Mononuclear cell (primary cell): ENCODE measurements around the gene ULK1. TPM values are rescaled to one million over a fixed set of nuclear protein-coding genes. Genes with fewer than 3 reads are reported as not detected.
"Not testable (repeated sequence)": the region's sequence is repeated elsewhere in the genome, so short reads cannot be mapped to it uniquely, and the experiment has no call there.

Experiments used
- H3K27me3 ChIP-seq: 2 replicates; pipeline ENCODE4 v1.6.0; 2011; ENCODE audit warnings: low read length, control low read depth; ENCODE audit not compliant: insufficient read depth
- H3K4me1 ChIP-seq: 2 replicates; pipeline ENCODE4 v1.5.1; 2011; ENCODE audit warnings: mild to moderate bottlenecking, low read length, control low read depth; ENCODE audit not compliant: insufficient read depth
- H3K4me3 ChIP-seq: 2 replicates; pipeline ENCODE4 v1.5.1; 2011; ENCODE audit warnings: mild to moderate bottlenecking, low read length, moderate library complexity
- H3K9me3 ChIP-seq: 2 replicates; pipeline ENCODE4 v1.5.1; 2011; ENCODE audit warnings: low read depth, mild to moderate bottlenecking, control low read depth, low read length
- total RNA-seq: library from RNA; depleted of rRNA; stranded (reverse); fragments of >200 nt; gene quantifications from one replicate; pipeline ENCODE4 v1.2.3, GENCODE V29; 2012

The ULK1 gene
- total RNA-seq, 1 donor, result 25.8 TPM

DNA sequence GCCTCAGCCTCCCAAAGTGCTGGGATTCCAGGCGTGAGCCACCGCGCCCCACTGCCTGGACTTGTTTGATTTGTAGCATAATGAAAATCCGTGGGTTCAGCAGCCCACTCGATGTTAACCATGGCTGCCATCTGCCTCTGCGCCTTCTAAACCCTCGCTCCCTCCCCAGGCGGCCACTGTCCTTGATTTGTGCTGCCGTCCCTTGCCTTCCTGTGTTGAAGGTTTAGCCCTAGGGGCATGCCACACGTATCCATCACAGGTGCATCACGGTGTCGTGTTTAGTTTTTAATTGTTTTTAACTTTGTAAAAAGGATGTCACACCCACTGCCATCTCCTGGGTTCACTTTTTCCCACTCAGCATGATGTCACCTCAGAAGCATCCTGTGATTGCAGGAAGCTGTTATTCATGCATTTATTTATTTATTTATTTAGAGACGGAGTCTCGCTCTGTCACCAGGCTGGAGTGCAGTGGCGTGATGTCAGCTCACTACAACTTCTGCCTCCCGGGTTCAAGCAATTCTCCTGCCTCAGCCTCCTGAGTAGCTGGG is 24.5 kb upstream of the ULK1 start:
- Histone ChIP-seq H3K9me3 (no peaks in the 10 kb centered on the region), H3K4me1 (peaks cover 45% of the 10 kb centered on the region), H3K4me3 (no peak overlapping the region), H3K27me3 (no peaks in the 10 kb centered on the region)

- Histone ChIP-seq H3K4me3 (no peak overlapping the region), H3K9me3 (no peaks in the 10 kb centered on the region), H3K27me3 (no peaks in the 10 kb centered on the region), H3K4me1 (peaks cover 51% of the 10 kb centered on the region)
Observed at GRCh38 chr12:131871677-131872076, 22.7 kb upstream of the ULK1 start.

DNA sequence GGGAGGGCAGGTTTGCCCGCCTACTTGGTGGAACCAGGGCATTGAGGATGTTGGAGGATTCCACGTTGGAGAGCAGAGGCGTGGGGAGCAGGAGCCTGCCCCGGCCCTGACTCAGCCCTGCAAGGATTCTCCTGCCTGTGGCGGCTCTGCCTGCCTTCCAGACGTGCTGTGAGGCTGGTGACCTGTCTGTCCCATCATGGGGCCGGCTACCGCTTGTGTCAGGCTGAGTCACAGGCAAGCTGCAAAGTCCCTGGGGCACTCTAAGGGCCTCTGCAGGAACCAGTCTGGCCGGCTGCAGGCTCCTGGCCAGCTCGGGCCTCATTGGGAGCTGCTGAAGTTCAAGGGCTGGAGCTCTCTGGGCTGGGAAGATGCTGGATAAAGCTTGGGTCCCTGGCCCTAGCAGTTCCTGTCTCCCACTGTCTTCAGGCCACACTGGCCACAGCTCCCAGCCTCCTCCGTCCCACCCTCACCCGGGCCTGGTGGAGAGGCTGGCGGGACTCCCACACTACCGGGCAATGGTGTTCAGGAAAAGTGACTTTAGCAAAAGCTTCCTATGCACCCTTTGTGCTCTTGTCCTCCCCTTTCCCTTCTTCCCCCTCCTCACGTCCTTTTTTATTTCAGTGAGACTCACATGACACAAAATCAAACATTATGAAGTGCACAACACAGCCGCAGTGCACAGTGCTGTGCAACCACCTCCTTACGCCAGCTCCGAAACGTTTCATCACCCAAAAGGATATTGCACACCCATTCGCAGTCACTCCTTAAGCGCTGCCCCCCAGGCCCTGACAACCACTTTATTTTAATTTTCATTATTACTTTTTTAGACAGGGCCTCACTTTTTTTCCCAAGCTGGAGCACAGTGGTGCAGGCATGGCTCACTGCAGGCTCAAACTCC is 22.0 kb upstream of the ULK1 start:
- Histone ChIP-seq H3K27me3 (no peaks in the 10 kb centered on the region), H3K4me1 (peaks cover 53% of the 10 kb centered on the region), H3K4me3 (no peak overlapping the region), H3K9me3 (no peaks in the 10 kb centered on the region)

DNA sequence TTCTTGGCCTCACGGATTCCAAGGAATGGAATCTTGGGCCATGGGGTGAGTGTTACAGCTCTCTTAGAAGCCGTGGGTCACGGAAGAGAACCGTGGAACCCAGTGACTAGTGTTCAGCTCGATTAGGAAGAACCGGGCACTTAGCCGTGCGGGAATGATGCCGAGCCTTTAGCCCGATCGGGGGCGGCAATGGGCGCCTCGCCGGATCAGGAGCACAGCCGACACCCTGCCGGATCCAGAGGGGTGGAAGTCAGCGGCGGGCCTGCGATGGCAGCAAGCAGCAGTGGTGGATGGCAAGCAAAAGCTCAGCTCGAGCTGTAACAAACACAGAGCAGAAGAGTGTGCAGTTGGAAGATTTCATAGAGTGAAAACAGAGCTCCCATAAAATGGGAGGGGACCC is 21.1 kb upstream of the ULK1 start:
- H3K4me1 ChIP-seq, result peaks cover 55% of the 10 kb centered on the region
- H3K9me3 ChIP-seq, result no peaks in the 10 kb centered on the region
- no peaks in the 10 kb centered on the region for H3K27me3 ChIP-seq
- H3K4me3 ChIP-seq, result no peak overlapping the region

- peaks cover 72% of the 10 kb centered on the region for H3K4me1 ChIP-seq
- H3K4me3 ChIP-seq, H3K9me3 ChIP-seq, H3K27me3 ChIP-seq: not testable (repeated sequence)
Observed at GRCh38 chr12:131874972-131875371, 19.4 kb upstream of the ULK1 start.

DNA sequence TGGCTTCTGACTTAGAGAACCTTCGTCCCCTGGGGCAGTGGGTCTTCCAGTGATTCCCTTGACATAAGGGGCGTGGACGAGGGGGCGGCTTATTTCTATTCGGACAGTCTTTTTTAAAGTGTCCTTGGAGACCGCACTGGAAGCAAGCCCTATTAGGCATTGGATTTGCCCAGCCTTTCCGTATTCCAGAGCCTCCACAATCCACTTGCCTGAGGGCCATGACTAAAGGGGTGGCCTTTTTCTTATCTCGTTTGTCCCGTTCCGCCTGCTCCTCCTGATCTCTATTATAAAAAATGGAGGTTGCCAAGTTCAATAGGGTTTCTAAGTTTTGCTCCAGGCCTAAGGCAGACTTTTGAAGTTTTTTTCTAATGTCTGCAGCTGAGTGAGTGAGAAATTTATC is 17.2 kb upstream of the ULK1 start:
- H3K27me3 ChIP-seq, H3K4me3 ChIP-seq, H3K9me3 ChIP-seq: not testable (repeated sequence)
- H3K4me1 ChIP-seq, result peaks cover 71% of the 10 kb centered on the region

DNA sequence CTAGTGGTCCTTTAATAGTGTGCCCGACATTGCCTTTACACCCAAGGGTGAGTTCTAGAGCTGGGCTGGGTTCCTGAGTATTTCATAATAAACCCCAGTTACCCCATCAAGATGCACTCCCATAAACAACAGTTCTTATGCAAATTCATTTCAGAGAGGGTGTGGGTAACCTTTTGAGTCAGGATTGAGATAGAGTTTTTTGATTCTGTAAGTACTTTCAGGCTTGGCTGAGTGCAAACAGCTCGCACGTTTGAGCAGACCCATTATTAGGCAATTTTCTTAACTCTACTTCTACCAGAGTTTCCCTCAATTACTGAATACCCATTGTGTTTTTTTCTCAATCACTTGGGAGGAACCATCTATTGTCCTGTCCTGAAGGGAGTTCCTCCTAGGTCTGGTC is 16.0 kb upstream of the ULK1 start:
- H3K4me1 ChIP-seq, result peaks cover 71% of the 10 kb centered on the region
- not testable (repeated sequence) for H3K27me3 ChIP-seq, H3K9me3 ChIP-seq, H3K4me3 ChIP-seq

- H3K4me1 ChIP-seq, result peaks cover 47% of the 10 kb centered on the region
- no peak overlapping the region for H3K4me3 ChIP-seq
- no peaks in the 10 kb centered on the region for H3K27me3 ChIP-seq
- H3K9me3 ChIP-seq, result no peaks in the 10 kb centered on the region
Observed at GRCh38 chr12:131882804-131883520, 11.5 kb upstream of the ULK1 start.

- Histone ChIP-seq H3K4me1 (peaks cover 41% of the 10 kb centered on the region), H3K4me3 (no peak overlapping the region), H3K9me3 (no peaks in the 10 kb centered on the region), H3K27me3 (no peaks in the 10 kb centered on the region)
Observed at GRCh38 chr12:131883521-131883900, 10.9 kb upstream of the ULK1 start.

DNA sequence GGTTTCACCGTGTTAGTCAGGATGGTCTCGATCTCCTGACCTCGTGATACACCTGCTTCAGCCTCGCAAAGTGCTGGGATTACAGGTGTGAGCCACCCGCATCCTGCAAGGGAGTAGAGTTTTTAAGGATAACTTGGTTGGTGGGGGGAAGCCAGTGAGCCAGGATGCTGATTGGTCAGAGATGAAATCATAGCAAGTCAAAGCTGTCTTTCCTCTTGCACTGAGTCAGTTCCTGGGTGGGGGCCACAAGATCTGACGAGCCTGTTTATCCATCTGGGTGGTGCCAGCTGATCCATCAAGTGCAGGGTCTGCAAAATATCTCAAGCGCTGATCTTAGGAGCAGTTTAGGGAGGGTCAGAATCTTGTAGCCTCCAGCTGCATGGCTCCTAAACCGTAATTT is 9.3 kb upstream of the ULK1 start:
- not testable (repeated sequence) for H3K4me3 ChIP-seq, H3K27me3 ChIP-seq, H3K9me3 ChIP-seq
- peaks cover 26% of the 10 kb centered on the region for H3K4me1 ChIP-seq

DNA sequence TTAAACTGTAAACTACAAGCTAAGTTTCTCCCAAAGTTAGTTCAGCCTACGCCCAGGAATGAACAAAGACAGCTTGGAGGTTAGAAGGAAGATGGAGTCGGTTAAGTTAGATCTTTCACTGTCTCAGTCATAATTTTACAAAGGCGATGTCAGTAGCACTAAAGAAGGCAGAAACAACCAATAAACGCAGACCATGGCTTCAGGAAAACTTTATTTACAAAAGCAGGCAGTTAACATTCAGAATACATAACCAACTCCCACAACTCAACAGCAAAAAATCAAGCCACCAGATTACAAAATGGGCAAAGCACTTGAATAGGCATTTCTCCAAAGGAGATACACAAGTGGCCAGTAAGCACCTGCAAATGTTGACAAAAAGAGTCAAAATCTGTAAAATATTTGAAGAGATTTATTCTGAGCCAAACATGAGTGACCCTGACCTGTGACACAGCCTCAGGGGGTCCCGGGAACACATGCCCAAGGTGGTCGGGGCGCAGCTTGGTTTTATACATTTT is 8.8 kb upstream of the ULK1 start:
- Histone ChIP-seq H3K4me1 (peaks cover 21% of the 10 kb centered on the region), H3K27me3 (no peaks in the 10 kb centered on the region), H3K9me3 (no peaks in the 10 kb centered on the region), H3K4me3 (no peak overlapping the region)

DNA sequence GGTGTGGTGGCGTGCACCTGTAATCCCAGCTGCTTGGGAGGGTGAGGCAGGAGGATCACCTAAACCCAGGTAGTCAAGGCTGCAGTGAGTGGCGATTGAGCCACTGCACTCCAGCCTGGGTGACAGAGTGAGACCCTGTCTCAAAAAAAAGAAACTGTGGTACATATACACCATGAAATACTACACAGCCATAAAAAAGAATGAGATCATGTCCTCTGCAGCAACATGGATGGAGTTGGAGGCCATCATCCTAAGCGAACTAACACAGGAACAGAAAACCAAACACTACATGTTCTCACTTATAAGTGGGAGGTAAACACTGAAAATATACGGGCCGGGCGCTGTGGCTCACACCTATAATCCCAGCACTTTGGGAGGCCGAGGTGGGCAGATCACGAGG is 2.7 kb upstream of the ULK1 start:
- H3K4me1 ChIP-seq, result peaks cover 13% of the 10 kb centered on the region
- not testable (repeated sequence) for H3K9me3 ChIP-seq, H3K27me3 ChIP-seq, H3K4me3 ChIP-seq

DNA sequence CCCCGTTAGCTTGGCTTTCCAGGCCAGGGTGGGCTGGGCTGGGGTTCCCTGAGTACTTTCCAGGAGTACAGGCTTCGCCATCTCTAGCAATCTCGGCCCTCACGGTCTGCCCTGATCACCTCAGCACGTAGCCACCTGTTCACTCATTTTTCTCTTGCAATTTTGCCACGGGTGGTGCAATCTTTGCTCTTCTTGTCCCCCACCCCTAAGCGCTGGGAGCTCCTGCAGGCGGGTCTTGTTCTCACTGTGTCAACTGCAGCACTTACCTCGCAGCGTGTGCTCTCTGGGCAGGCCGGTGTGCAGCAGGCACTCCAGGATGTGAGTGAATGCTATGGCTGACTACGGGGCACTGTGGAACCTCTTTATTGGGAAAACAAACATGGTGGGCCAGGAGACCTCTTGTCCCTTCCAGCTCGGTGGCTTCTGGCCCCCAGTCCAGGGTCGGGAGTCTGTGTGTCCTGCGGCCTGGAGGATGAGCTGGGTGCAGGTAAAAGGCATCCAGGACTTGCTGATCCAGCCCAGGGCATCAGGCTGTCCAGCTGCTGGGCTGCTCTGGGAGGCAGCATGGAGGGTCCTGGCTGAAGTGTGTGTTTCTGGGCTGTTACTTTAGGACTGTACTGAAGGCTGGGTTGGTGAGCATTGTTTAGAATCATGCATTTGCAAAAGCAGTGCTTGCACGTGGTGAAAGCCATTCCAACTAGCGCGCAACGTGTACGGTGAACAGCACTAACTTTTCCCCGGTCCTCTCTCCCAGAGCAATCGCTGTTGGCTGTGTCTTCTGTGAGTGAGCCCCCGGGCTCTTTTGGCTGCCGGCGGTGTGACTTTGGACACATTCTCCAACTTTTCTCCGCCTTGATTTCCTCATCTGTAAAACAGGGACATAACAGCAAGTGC is 1.5 kb upstream of the ULK1 start:
- no peaks in the 10 kb centered on the region for H3K9me3 ChIP-seq
- H3K4me1 ChIP-seq, result peaks cover 25% of the 10 kb centered on the region
- H3K27me3 ChIP-seq, result no peaks in the 10 kb centered on the region
- no peak overlapping the region for H3K4me3 ChIP-seq

DNA sequence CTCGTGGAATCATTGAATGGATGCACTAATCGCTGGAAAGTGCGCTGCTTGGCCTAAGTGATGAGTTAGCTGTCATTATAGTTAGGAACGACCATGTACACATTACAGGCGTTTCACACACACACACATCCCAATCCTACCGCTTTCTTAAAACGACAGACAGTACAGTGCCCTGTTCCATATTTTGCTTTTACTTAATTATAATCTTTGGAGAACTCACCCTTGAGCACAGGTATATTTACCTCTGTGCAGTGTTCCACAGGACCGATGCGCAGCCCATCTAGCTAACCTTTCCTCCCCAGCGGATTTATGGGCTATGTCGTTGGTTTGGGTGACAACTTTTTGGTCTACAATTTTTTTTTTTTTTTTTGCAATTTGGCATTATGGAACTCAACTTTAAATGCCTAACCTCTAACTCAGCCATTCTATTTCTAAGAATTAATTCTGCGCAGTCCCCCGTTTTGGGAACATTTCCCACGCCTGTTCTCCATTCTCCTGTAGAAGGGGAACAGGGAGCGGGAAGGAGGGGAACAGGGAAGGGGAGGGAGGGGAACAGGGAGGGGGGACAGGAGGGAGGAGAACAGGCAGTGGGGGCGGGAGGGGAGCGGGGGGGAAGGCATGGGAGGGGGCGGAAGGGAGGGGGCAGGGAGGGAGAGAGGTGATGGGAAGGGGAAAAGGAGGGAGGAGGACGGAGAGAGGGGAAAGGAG is 663 bp upstream of the ULK1 start:
- Histone ChIP-seq H3K4me3 (no peak overlapping the region), H3K4me1 (peaks cover 28% of the 10 kb centered on the region), H3K27me3 (no peaks in the 10 kb centered on the region), H3K9me3 (no peaks in the 10 kb centered on the region)
